A549 treated with dexamethasone at 1 μM for 4 hours (cell line): ENCODE data around the gene PLA2G15. TPM values are rescaled to one million over a fixed set of nuclear protein-coding genes. Genes with fewer than 3 reads are reported as not detected.

Experiments used
- total RNA-seq: library from RNA; stranded (reverse); fragments of 200-300 nt; extraction: Qiagen RNA extraction; gene quantifications from 5 replicates; pipeline ENCODE4 v1.2.3, GENCODE V29; 2022

Gene PLA2G15, protein sequence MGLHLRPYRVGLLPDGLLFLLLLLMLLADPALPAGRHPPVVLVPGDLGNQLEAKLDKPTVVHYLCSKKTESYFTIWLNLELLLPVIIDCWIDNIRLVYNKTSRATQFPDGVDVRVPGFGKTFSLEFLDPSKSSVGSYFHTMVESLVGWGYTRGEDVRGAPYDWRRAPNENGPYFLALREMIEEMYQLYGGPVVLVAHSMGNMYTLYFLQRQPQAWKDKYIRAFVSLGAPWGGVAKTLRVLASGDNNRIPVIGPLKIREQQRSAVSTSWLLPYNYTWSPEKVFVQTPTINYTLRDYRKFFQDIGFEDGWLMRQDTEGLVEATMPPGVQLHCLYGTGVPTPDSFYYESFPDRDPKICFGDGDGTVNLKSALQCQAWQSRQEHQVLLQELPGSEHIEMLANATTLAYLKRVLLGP
- 11.6 to 16.2 TPM (median 14.2 TPM) in 5 replicates for total RNA-seq

DNA sequence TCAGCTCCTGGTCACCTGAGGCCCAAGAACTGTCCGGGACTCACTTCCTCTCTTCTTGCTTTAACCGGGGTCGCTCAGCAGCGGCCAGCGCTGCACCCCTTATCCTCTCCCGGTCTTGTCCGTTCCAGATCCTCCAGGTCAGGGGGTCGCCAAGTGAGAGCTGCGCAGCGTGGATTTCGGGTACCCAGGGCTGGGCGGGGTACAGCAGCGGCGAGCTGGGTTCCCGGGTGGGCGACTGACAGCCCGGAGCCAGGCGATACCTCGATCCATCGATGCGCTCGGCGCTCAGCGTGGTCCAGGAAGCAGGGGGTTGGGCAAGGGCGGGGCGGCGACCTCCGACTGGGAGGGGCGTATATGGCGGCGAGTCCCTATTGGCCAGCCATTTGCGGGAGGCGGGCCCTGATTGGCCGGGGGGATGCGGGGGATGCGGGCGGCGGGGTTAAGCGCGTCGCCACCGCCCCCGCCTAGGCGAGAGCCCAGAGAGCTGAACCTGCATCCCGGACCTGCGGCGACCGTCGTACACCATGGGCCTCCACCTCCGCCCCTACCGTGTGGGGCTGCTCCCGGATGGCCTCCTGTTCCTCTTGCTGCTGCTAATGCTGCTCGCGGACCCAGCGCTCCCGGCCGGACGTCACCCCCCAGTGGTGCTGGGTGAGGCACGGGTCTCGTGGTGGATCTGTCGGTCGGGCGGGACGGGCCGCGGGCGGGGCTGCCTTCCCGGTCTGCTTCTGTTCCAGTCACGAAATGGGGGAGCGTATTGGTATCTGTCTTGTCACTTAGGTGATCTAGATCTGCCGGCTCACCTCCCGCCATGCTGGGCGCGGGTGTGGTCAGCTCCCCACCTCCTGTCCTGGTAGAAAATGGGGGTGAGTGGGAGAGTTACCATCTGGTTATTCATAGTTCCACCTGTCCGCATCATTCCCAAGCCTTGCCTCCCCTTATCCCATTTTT lies at the start of gene PLA2G15:
Gene PLA2G15 (plus strand): TSS at position 471 of the 951 bp plus-strand sequence. CDS start 54 bp downstream, at position 525.

GRCh38 chr16:68235887-68236136 lies 9.4 kb upstream of the PLA2G15 start, which contains the start of gene ESRP2:
Gene ESRP2, minus strand, starts transcription at chr16:68236127. Its CDS starts 82 bp downstream, at chr16:68236045.

DNA sequence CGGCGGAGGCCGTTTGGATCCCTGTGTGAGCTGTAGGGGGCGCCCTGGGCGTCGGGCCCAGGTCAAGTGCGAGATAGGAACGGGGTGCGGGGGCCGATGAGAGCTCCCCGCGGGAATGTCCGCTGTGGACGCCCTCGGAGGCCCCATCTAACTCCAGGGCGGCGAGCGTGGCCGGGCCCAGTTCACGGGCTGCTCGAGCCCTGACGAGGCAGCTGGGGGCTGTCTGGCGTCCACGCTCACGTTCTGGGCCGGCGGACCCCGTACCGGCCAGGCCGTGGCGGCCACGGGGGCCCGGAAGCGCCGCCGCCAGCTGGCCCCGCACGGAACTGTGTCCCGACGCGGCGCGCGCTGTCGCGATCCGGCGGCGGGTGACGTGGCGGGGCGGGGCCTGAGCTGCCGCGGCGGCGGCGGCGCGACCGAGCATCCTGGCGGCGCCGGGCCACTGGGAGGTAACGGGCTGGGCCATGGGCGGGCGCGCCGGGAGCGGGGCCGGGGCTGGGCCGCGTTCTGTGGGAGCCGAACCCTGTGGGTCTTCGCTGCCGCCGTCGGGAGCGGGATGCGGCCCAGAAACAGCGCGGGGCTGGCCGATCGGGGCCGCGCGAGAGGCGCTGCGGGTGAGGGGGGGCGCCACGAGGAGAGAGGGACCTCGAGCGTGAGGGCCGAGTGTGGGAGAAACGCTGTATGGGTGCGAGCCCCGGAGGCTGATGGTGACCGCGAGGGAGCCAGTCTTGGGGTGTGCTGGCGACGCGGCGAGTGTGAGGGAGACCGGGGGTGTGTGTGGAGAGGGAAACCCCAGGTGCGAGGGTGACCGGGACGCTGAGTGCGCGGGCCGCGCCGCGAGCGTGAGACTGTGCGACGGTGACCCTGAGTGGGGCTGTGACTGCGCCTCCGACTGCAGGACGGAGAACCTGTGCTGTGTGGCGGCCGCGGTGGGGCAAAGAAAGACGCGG lies 19.2 kb downstream of the PLA2G15 start, which contains the start of gene SLC7A6:
Gene SLC7A6 (plus strand): TSS at position 399 of the 950 bp plus-strand sequence. CDS start 10,201 bp downstream, outside the sequence.

Other genes with a start within 250 kb of the PLA2G15 start
- not detected in 5 replicates for gene DPEP2, start 245.9 kb upstream of the PLA2G15 start, total RNA-seq
- not detected in 5 replicates for gene DPEP2NB, start 229.5 kb upstream of the PLA2G15 start, total RNA-seq
- 17.1 to 18.0 TPM (median 17.3 TPM) in 5 replicates for gene DDX28, start 222.1 kb upstream of the PLA2G15 start, total RNA-seq
- 16.3 to 17.5 TPM (median 17.3 TPM) in 5 replicates for gene DUS2, start 222.1 kb upstream of the PLA2G15 start, total RNA-seq
- 12.0 to 17.9 TPM (median 16.5 TPM) in 5 replicates for gene NFATC3, start 160.0 kb upstream of the PLA2G15 start, total RNA-seq
- 0.06 to 0.11 TPM (median 0.08 TPM) in 4 of 5 replicates, not detected in the other for gene ESRP2, start 9.2 kb upstream of the PLA2G15 start, total RNA-seq
- gene SLC7A6, start 19.2 kb downstream of the PLA2G15 start, total RNA-seq, result 26.4 to 44.0 TPM (median 34.2 TPM) in 5 replicates
- 9.1 to 12.0 TPM (median 10.7 TPM) in 5 replicates for gene SLC7A6OS, start 65.6 kb downstream of the PLA2G15 start, total RNA-seq
- 22.7 to 32.5 TPM (median 28.4 TPM) in 5 replicates for gene PRMT7, start 65.6 kb downstream of the PLA2G15 start, total RNA-seq
- 0.06 to 0.18 TPM (median 0.14 TPM) in 5 replicates for gene SMPD3, start 203.1 kb downstream of the PLA2G15 start, total RNA-seq